ENCODE data around the gene CNPY1. TPM values are rescaled to one million over a fixed set of nuclear protein-coding genes. Genes with fewer than 3 reads are reported as not detected.

Gene CNPY1
- total and polyA plus RNA-seq, 2 of the 8 experiments (the other 6 are each of a cell fraction or from before 2014, with no cell fraction given), result not detected

DNA sequence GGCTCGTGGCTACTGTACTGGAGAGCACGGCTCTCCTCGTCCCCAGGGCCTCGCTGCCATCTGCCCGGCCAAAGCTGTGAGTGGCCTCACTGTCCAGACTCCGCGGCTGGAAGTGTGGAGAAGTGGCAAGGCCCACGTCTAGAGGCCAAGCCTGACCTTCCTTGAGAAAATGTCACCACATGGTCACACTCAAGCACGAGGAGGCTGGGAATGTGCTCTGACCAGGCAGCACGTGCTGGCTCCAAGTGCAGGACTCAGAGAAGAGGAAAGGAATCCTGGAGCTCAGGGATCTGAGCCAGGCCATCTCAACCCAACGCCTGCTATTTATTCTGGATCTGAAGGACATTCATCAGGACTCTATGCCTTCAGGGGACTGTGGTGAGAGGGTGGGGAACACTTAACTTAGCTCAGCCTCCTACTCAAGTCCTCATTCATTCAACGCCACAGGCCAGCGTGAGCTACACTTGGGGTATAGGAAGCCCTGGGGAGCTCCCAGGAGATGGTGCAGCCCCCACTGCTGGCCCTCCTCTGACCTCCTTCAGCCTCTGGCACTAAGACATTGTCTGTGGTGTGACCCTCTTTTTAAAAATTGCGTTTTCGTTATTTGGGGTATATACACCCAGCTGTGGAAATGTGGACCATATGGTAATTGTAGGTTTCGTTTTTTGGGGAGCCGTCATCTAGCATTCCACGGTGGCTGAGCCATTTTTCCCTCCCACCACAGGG, 59.4 kb downstream of the CNPY1 start:
- no peak overlapping the region for H3K4me2 ChIP-seq (ENCODE audit: insufficient read depth in 1 of 2, low read depth in 2 of 2, low read length in 2 of 2)
- peaks cover 16 to 82% (median 64%) of the 10 kb centered on the region in 4 experiments for H3K27me3 ChIP-seq (replicated peaks in 1 of 4; ENCODE audit: control insufficient read depth in 3 of 4, extremely low read depth in 1 of 4, insufficient read depth in 3 of 4, low read length in 3 of 4)
- 0 out of 2 replicates have a peak overlapping the region, but pooled peaks have one; percentile 81 for H2BK15ac ChIP-seq (ENCODE audit: low read length)
- H3K4ac ChIP-seq (replicated peaks; ENCODE audit: insufficient read length, low read depth, low read length), result no peak overlapping the region
- H3K18ac ChIP-seq (ENCODE audit: extremely low read depth, low read length), result no peak overlapping the region
- peaks cover 0 to 19% (median 15%) of the 10 kb centered on the region in 4 experiments; a peak in 6 of 7 replicates for H3K4me1 ChIP-seq (replicated peaks in 1 of 4; ENCODE audit: control insufficient read depth in 3 of 4, insufficient read depth in 4 of 4, low read length in 3 of 4)
- H3K4me3 ChIP-seq (ENCODE audit: extremely low read depth in 1 of 4, insufficient read depth in 2 of 4, low read depth in 3 of 4, low read length in 4 of 4), result no peak overlapping the region
- H3K79me1 ChIP-seq (ENCODE audit: low read depth, low read length), result no peaks in the 10 kb centered on the region
- H3K79me2 ChIP-seq (ENCODE audit: control insufficient read depth in 1 of 2, insufficient read depth in 2 of 2, low read length in 2 of 2), result no peaks in the 10 kb centered on the region
- H3K27ac ChIP-seq (ENCODE audit: low read depth, low read length), result no peak overlapping the region
- no peak overlapping the region for H2BK12ac ChIP-seq (ENCODE audit: low read depth, low read length)
- no peak overlapping the region for H3K14ac ChIP-seq (ENCODE audit: insufficient read length)
- no peak overlapping the region for H2BK20ac ChIP-seq (ENCODE audit: low read length)
- no peak overlapping the region for H2AK5ac ChIP-seq (ENCODE audit: low read depth, low read length)
- no peak overlapping the region for H2AFZ ChIP-seq (ENCODE audit: low read length)
- peaks cover 0 to 3% of the 10 kb centered on the region in 2 experiments for H4K20me1 ChIP-seq (replicated peaks in 1 of 2; ENCODE audit: control insufficient read depth in 1 of 2, insufficient read depth in 2 of 2, low read length in 2 of 2)
- H3K23me2 ChIP-seq (ENCODE audit: low read depth, low read length), result peaks cover 3% of the 10 kb centered on the region; the same call in 1 of the 2 replicates
- H3K56ac ChIP-seq (replicated peaks; ENCODE audit: insufficient read length, low read depth, low read length), result no peak overlapping the region
- no peak overlapping the region for H2BK120ac ChIP-seq (replicated peaks; ENCODE audit: low read depth, low read length)
- H3K23ac ChIP-seq (ENCODE audit: insufficient read length), result no peak overlapping the region
- H3K9ac ChIP-seq (replicated peaks in 1 of 4; ENCODE audit: extremely low read depth in 1 of 4, low read depth in 3 of 4, low read length in 3 of 4), result no peak overlapping the region
- no peak overlapping the region for H4K91ac ChIP-seq (replicated peaks; ENCODE audit: insufficient read length, low read length)
- no peak for FAIRE-seq
- 0 out of 2 replicates have a peak overlapping the region, but pooled peaks have one; percentile 29 for H4K8ac ChIP-seq (ENCODE audit: extremely low read depth, insufficient read depth, low read length)
- POLR2A ChIA-PET (ENCODE audit: partially characterized antibody), result interaction anchor here (1.5 kb wide), 1 partner anchor 9 kb away, joined by 4 read pairs; no protein-coding TSS in a partner anchor
- CTCF ChIA-PET (ENCODE audit: partially characterized antibody), result interaction anchor here (0.6 to 1.3 kb wide), 9 partner anchors 9 to 273 kb away, joined by 3 to 4 read pairs (median 3); no protein-coding TSS in a partner anchor
- 87% methylated on average over 18 of the region's 18 CpGs; no CpG with 5 or more reads in 1 of the 2 experiments for WGBS, 2 experiments (ENCODE audit: extremely low coverage in 1 of 2, insufficient coverage in 1 of 2, insufficient read length in 1 of 2, insufficient replicate concordance in 2 of 2, low coverage in 1 of 2, low lambda C conversion rate in 2 of 2, missing lambda C conversion rate in 1 of 2)
- H3K9me3 ChIP-seq (ENCODE audit: insufficient read depth in 2 of 2, low read depth in 1 of 2, low read length in 1 of 2), result no peaks in the 10 kb centered on the region
- H2BK5ac ChIP-seq (ENCODE audit: low read depth, low read length), result no peak overlapping the region
- no peak for DNase-seq (ENCODE audit: low read depth in 1 of 2, low spot score in 2 of 2)
- no peak overlapping the region for H4K5ac ChIP-seq (ENCODE audit: insufficient read length, low read depth, low read length)
- no peaks in the 10 kb centered on the region; a peak in 1 of 8 replicates for H3K36me3 ChIP-seq (ENCODE audit: control insufficient read depth in 2 of 4, insufficient read depth in 4 of 4, low read length in 3 of 4)
- TF ChIP-seq SUZ12 (IDR thresholded peaks at IDR 0.05; ENCODE audit: low read length), result 0 out of 2 replicates have a peak, but pooled peaks have one; percentile 18

All from H1 (cell line).